GM21825 (cell line): Measurements from ENCODE around the gene UNC13C.

Source experiments
- ATAC-seq: cut with Tn5 transposase; IDR thresholded peaks from one replicate; pipeline ENCODE4 v1.9.1; 2021; ENCODE audit warnings: mild to moderate bottlenecking, moderate library complexity; ENCODE audit not compliant: unreplicated experiment

The UNC13C gene

DNA sequence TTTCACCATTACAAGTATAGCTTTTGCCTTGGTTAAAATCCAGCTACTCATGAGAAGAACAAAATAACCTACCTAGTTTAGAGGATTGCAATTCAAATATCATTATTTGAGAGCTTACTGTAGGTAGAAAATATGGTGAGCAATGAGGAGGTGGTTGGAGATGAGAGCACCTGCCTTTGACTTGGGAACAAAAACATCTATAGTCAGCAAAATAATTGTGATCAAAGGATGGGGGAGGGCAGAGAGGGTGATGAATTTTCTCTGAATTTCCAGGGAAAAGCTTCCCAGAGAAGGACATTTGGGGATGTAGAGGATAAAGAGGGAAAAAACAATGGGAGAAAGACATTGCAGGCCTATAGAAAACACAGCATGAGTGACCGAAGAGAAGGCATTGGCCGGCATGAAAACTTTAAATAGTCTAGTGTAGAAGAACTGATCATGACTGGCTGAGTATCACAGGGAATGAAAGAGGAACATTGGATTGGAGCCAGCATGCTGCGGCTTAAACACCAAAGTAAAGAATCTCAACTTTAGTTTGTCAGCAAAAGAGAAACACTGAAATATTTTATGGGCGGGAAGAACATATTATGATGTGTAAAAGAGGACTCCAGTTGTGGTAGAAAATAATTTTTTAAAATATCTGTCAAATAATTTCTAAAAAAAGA is 581.3 kb downstream of the UNC13C start:
- ATAC-seq: no peak

DNA sequence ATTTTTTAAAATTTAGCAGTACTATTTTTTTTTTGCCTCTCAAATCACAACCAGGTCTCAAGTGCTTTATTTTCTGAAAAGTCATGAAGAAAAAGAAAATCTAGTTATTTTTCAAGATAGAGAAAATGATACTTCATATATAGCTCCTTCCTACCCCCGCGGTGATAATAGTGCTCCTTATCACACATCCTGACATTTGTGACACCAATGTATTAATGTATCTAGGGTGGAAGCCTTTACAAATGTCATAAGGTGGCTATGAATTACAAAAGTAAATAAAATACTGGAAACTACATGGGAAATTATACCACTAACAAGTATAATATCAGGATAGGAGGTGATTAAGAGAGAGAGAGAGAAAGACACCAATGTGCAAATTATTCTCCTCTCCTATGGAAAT is 582.2 kb downstream of the UNC13C start:
- ATAC-seq: no peak

DNA sequence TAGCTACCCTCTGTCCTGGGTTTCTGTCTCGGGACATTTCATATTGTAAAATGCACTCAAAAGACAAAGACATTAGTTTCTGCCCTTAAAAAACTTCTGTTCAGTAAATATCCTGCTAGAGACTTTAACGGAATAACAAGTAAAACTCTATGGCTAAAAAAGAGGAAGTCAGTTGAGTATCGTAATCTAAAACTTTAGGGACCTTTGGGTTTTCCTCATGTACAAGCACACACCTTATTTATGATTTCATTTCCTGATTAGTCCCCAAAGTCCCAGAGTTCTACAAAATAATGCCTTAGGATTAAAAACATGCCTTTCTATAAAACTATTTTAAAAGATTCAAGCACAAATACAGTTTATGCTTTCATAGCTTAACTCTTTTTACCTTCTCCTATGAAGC is 585.9 kb downstream of the UNC13C start:
- no peak for ATAC-seq

DNA sequence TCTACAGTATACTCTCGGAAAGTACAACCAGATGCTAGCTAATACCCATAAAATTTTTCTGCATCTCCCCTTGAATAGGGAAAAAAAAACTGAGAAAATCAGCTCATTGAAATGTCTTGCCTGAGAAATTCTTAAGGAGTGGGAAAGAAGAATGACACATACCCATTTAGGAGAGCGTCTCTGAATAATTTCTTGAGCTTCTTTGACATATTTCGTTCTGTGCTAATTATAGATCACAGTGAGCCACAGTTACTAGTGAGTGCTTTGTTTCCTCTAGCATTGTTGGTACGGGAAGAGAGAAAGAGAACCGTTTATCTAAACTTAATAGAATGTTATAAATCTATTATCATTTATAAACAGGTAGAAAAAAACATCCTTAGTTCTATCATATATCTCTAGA is 588.4 kb downstream of the UNC13C start:
- ATAC-seq: no peak

DNA sequence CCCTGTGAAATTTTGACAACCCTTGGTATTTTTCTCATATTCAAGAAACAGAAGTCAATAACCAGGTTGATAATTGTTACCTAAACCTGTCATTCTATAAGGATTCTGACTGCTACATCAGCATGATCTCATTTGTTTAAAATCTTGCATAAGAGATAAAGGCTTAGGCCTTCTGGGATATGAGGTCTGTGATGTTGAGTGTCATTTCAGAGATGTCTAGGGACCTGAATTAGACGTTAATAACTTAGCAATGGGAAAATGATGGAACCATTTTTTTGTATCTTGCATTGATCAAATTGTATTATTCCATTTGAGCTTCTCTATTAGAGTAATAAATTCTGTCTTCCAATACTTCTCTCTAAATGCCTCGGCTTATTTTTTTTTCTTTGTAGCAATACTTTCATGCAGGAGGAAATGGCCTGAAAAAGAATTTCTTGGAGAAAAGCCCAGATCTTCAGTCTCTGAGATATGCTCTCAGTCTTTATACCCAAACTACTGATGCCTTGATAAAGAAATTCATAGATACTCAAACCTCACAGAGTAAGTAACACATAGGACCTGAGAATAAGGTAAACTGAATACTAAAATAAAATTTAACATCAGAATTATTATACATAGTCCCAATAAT is 589.3 kb downstream of the UNC13C start:
- no peak for ATAC-seq

DNA sequence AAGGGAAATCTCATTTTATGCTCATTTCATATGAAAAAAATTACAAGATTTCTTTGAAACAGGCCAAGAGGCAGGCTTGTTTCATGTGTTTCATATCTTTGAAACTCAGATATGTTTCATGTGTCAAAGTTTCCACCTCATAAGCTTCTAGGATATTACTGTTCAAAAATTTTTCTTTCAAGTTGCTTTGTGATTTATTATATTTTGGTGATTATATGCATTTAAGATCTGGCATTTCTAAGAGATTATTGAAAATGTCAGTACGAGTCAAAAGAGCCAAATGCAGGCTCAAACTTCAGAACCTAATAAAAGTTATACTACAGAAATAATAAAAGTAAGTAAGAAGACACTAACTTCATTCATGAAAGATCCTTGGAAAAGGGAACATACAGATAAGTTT is 590.1 kb downstream of the UNC13C start:
- no peak for ATAC-seq

DNA sequence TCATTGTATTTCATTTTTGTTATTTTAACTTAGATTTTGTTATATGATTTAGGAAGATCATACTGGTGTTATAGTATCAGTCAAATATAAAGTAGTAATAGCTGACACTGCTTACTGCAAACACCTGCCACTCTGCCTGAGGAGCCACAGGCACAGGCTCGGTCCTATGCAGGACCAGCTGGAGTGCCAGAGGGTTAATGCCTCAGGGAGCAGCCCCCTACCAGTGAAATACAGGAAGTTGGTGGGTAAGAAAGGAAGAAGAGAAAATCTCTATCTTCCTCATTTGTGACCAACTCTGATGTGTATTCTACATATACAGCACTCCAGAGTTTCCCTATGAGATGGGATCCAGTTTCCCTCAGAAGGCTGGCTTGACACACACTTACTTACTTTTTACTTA is 593.3 kb downstream of the UNC13C start:
- ATAC-seq: no peak

DNA sequence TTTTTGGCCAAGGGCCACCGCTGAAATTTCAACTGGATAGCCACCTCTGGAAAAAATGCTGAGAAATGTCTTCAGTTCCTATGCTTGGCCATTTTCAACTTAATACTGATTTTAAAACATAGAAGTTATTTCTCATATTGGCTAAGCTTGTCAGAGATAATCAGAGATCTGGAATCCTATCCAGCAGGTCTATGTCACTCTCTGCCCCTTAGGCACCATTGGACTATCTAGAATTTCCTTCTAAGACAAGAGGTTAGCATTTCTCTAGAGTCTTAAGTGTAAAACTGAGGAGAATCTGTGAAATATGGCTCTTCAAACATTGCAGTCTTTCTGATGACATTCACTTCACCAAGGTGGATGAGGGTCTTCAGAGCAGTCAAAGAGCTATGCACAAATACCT is 597.3 kb downstream of the UNC13C start:
- ATAC-seq: no peak

DNA sequence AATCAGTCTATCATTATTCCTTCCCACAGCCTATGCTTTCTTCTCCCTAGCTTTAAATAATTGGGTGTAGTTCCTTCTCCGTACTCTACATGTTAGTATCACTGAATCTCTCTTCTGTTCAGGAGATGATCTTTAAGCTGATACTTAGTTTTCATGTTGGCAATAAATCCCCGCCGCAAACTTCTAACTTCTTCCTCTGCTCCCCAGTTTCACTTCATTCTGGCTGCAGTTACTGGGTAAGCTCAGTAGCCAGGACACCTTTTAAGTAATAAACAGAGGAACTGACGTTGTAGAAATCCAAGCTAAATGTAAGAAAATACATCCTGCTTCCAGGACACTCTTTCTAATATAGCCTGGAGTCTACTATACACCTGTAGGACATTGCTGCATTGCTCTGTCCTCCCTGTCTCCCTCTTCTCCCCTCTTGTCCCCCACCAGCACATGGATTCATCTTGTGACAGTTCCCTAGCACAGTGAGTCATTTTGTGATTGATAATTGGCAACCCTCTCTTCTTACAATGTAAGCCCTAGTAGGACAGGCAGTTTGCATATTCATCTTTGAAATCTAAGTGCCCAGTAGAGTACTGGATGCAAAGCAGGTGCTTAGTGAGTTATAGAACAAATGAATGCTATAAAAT is 598.2 kb downstream of the UNC13C start:
- ATAC-seq: no peak

DNA sequence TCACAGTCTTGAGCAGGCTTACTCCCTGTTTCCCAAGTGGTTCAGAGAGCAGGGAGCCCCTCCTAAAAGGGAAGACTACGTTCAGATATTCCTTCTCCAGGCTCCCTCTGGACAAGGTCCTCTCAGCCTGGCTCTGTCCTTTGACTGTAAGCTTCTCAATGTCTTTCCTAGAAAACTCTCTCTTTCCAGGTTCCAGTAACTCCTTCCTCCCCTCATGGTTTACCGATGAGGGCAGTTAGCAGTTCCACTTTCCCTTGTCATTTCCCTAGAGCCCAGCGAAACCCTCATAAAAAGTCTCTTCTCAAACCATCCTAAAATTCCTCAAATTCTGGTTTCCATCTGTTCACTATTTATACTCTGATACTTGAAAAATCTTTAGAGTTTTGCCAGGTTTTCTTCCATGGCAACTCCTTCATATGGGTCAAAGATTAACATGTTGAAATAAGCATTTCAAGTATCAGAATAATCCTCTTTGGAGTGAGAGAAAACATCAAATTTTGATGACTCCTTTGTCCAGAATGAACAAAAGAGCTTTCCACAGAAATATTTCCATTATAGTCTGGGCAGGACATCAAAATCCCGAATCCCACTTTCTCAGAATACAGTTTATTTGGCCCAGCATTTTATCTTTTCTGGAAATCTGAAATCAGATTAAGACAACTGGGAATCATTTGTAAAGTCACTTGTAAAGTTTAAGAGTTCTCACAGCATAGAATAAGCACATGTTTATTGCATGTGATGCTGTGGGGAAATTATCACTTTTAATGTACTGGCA is 599.4 kb downstream of the UNC13C start:
- no peak for ATAC-seq

DNA sequence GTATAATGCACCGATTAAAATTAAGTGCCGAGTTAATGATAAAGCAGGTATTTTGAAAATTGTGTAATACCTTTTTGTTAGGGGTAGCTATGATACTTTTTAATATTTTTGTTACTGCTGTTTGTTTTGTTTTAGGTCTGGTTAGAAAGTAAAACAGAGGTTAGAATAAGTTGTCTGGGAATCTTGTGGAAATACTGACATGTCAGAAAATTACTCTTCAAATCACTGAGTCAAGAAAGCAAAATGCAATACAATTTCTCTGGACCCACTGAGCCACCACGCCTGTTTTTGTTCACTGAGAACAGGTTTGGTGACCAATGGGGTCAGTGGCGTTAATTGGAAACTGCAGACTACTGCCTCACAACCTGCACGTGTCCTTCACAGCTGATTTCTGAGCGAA is 601.6 kb downstream of the UNC13C start:
- ATAC-seq: no peak

DNA sequence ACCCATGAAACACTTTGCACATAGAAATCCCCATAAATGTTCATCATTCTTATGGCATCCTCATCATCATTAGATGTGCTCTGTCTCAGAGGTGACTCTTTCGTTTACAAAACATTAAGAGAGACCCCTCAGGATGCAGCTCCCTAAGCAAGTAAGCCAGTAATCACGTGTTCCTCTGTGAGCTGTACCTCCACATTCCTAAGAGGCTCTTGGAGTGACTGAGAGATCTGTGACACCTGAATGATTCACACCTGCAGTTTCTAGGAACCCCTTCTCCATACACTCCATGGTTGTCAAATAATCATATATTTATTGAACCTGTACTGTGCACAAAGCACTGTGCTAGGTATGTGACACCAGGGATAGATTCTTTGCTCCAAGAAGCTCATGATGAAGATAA is 602.4 kb downstream of the UNC13C start:
- no peak for ATAC-seq

DNA sequence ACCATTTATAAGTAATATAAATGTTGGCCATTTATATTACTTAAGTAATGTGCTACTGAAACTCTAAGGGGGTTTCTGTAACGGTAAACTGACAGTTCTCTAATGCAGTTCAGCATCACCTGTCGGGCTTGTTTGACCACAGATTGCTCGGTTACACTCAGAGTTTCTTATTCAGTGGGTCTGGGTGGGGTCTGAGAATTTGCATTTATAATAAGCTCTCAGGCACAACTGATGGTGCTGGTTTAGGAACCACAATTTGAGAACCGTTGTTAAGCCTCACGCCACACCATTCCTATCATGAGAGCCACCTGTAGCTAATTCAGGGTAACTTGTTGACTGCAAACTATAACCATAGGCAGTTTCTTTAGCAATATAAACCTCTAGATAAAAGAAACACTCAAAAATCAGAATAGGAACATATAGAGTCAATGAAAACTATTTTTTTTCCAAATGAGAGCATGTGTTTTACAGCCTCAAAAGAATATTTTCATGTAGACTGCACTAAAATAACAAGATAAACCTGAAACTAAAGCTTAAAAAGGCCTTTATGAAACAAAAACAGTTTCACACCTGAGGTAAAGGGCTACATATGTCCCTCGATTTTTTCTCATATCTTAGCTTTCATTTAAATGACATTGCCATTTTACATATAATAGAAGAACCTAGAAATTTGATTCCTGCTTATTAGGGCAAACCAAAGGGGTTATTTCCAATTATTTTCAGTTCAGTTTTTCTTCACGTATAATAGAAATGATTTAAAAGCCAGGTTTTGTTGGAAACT is 604.8 kb downstream of the UNC13C start:
- peak; percentile 56 for ATAC-seq

DNA sequence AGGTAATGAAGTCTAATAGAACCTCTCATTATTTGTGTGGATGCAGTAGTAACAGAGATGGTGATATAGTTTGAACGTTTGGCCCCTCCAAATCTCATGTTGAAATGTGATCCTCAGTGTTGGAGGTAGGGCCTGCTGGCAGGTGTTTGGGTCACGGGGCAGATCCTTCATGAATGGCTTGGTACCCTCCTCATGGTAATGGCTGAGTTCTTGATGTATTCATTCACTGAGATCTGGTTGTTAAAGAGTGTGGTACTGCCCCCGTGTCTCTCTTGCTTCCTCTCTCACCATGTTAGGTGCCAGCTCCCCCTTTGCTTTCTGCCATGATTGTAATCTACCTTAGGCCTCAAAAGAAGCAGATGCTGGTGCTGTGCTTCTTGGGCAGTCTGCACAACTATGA is 606.8 kb downstream of the UNC13C start:
- ATAC-seq: no peak

DNA sequence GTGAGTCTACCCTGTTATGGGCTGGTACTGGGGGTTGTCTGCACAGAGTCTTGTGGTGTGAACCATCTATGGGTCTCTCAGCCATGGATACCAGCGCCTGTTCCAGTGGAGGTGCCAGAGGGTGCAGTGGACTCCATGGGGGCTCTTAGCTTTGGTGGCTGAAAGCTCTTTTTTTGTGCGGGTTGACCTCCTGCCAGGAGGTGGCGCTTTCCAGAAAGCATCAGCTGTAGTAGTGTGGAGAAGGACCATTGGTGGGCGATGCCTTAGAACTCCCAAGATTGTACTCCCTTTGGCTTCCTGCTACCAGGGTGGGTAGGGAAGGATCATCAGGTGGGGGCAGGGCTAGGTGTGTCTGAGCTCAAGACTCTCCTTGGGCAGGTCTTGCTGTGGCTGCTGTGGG is 615.9 kb downstream of the UNC13C start:
- no peak for ATAC-seq

DNA sequence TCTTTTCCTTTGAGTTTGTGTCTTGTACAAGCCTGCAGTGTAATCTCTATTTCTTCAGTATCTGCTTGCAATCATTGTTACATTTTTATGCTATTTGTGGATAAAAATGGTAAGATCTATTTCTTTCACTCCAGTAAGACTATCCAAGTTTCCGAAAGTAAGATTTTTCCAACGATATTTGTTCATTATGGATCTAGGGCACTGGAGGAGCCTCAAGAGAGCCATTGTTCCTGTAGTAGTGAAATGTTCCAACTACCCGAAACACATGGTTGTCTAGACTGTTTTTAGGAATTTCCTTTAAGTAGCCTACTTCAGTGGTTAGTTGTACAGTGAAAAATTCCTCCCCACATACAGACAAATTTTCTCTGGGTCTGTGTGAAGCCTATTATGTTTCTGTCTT is 621.1 kb downstream of the UNC13C start:
- ATAC-seq: no peak

DNA sequence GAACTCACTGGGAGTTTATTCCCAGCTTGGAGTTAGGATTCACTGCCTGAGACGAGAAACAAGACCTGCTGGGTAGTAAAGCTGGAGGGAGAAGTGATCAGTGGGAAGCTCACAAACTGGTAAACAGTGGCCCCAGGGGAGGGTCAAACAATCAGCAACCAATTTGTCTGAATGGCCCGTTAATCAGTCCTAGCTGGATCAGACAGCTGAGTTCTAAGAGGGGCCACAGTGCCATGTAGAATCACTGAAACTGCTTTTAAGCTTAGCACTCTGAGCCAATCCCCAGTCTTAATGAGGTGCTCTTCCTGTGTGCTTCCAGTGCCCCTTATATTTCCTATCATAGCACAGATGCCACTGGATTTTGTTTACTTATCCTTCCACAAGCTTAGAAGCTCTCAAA is 626.8 kb downstream of the UNC13C start:
- ATAC-seq: no peak

DNA sequence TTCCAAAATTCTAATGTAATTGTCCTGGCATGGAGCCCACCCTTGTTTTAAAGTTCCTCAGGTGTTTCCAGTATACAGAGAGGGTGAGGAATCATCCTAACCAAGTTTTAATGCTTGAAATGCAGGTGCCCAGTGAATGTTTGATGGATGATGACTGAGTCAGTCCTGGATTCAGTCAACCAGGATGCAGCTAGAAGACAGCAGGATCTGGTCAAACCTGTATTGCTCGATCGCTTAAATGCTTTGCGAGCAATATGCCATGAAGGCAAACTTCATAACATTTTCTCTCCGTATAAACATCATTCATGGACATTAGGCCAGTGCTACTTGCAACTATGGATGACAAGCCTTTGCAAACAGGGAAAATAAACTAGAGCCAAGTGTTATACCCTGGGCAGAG is 627.3 kb downstream of the UNC13C start:
- ATAC-seq: no peak

DNA sequence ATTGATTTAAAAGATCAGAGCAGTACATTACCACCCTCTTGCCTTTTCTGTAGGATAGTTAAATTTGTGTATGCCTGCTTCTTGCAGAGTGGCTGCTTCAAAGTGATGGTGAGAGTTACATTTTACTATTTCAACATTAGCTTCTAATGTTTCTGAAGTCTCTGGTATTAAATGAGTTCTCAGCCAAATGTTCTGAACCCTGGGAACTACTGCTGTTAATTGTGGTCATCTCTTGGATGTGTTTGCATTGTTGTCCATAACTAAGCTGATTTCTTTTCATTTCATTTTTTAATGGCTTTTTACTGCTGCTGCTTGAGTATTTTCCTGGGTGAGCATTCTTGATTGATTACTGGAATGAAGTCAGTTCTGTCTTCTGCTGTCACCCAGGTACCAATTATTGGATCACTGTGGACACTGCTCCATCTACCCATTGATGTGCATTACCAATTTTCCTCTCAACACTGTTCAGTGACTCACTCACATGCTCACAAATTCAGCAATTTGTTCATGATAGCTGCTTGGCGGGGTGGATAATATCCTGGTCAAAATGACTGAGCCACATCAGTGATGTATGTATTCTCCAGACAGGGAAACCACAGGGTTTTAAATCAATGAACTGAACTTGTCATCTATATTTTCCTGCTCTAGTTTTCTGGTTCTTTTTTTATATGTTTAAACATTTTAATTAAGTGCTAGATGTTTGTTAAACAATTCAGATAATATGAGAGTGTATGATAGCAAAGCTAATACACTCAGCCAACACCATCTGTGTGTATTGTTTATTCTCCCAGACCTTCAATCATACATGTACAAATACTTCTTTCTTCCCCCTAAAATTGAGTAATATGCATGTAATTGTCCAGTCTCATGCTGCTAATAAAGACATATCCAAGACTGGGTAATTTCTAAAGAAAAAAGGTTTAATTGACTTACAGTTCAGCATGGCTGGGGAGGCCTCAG is 630.9 kb downstream of the UNC13C start:
- no peak for ATAC-seq

DNA sequence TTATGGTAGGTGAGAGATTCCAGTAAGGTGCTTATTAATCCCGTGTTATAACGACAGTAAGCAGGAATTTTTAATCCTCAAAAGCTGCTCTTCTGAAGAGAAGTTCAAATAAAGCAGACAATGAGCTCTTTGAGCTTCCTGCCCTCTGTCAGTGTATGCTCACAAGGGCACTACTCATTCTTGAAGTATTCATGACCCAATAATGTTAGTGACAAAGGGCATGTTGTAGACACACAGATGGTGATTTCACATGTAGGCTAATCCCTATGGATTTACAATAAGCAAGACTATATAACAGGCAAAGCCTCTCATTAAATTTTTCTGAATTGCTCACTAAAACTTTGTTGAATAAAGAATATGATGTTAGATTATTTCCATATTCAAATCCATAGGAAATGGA is 639.9 kb downstream of the UNC13C start:
- ATAC-seq: no peak
